Amniotic stem cell (primary cell): ENCODE results near the gene CPM.

Experiments
- DNase-seq: peaks from one replicate; lab custom pipeline; 2025; lab: John Stamatoyannopoulos, UW

The CPM gene

GRCh38 chr12:68904351-68904962, 28.5 kb downstream of the CPM start:
- no peak for DNase-seq

GRCh38 chr12:68903511-68903910, 29.5 kb downstream of the CPM start:
- DNase-seq: no peak

GRCh38 chr12:68901551-68901950, 31.4 kb downstream of the CPM start:
- no peak for DNase-seq

- no peak for DNase-seq
Observed at GRCh38 chr12:68901145-68901544, 31.8 kb downstream of the CPM start.

GRCh38 chr12:68900241-68900640, 32.7 kb downstream of the CPM start:
- no peak for DNase-seq

- DNase-seq: peak; percentile 36
Observed at GRCh38 chr12:68899251-68899771, 33.7 kb downstream of the CPM start.

- no peak for DNase-seq
Observed at GRCh38 chr12:68896881-68897540, 36.0 kb downstream of the CPM start.

- DNase-seq: no peak
Observed at GRCh38 chr12:68894276-68894855, 38.6 kb downstream of the CPM start.

GRCh38 chr12:68893741-68894140, 39.2 kb downstream of the CPM start:
- no peak for DNase-seq

- no peak for DNase-seq
Observed at GRCh38 chr12:68893201-68893600, 39.8 kb downstream of the CPM start.

- DNase-seq: no peak
Observed at GRCh38 chr12:68891141-68891540, 41.8 kb downstream of the CPM start.

GRCh38 chr12:68890701-68891113, 42.3 kb downstream of the CPM start:
- DNase-seq: no peak

- DNase-seq: no peak
Observed at GRCh38 chr12:68888243-68888642, 44.7 kb downstream of the CPM start.

- no peak for DNase-seq
Observed at GRCh38 chr12:68887641-68888040, 45.3 kb downstream of the CPM start.

GRCh38 chr12:68886636-68887572, 46.1 kb downstream of the CPM start:
- no peak for DNase-seq

GRCh38 chr12:68885381-68885780, 47.6 kb downstream of the CPM start:
- DNase-seq: no peak

- no peak for DNase-seq
Observed at GRCh38 chr12:68884251-68884650, 48.7 kb downstream of the CPM start.

GRCh38 chr12:68883151-68883550, 49.8 kb downstream of the CPM start:
- no peak for DNase-seq

GRCh38 chr12:68882251-68882964, 50.6 kb downstream of the CPM start:
- no peak for DNase-seq

- DNase-seq: no peak
Observed at GRCh38 chr12:68880660-68881325, 52.2 kb downstream of the CPM start.

GRCh38 chr12:68878846-68879245, 54.1 kb downstream of the CPM start:
- DNase-seq: no peak
